Measurements from ENCODE around the gene TNS2. TPM values are rescaled to one million over a fixed set of nuclear protein-coding genes. Genes with fewer than 3 reads are reported as not detected.
A peak's percentile ranks its signal among the peaks of the same experiment; 100 is the strongest.
"Not testable (repeated sequence)": the region's sequence is repeated elsewhere in the genome, so short reads cannot be mapped to it uniquely, and the experiment has no call there.

TNS2 gene
- total RNA-seq, 1 donor from 2014 or later = 21.8 TPM

DNA sequence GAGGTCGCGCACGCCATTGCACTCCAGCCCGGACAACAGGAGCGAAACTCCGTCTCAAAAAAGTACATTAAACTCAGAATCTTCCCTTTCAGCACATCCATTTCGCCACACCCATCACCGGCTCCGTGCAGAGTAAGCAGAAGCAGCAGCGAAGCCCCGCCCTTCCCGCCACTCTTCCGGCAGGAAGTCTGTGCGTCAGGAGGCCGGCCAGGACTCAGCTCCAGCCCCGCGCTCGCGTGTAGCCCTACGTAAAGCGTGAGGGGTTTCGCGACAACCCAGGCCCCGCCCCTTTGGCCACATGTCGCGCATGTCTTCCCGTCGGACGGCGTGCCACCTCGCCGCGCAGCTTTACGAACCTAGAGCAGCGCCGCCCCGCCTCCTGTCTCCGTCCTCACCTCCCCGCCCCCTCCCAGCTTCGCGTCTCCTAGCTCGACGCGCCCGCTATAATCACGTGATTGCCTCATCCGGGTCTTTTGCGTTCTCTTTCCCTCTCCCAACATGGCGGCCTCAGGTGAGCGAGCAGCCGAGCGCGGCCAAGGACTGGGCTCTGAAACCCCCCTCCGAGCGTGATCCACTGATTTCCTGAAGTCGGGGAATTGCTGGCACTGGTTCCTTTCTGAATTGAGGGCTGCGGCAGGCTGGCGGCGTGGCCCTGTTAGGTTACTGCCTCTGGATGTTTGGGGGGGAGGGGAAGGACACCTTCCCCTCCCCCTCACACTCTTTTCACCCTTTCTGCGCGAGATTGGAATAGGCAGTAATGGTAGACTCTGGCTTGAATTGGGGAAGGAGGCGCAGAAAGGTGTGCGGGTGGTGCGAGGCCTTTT, 43.7 kb upstream of the TNS2 start, which contains the start of gene EIF4B:
EIF4B (plus strand) TSS at position 471 of the 824 bp plus-strand sequence; CDS start at position 499, 28 bp downstream.
- TF ChIP-seq, protein P1, sequence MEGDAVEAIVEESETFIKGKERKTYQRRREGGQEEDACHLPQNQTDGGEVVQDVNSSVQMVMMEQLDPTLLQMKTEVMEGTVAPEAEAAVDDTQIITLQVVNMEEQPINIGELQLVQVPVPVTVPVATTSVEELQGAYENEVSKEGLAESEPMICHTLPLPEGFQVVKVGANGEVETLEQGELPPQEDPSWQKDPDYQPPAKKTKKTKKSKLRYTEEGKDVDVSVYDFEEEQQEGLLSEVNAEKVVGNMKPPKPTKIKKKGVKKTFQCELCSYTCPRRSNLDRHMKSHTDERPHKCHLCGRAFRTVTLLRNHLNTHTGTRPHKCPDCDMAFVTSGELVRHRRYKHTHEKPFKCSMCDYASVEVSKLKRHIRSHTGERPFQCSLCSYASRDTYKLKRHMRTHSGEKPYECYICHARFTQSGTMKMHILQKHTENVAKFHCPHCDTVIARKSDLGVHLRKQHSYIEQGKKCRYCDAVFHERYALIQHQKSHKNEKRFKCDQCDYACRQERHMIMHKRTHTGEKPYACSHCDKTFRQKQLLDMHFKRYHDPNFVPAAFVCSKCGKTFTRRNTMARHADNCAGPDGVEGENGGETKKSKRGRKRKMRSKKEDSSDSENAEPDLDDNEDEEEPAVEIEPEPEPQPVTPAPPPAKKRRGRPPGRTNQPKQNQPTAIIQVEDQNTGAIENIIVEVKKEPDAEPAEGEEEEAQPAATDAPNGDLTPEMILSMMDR (conservative IDR thresholded peaks at IDR 0.05) = no peak
- Mint-ChIP-seq H3K27ac (peak within 1 kb of the TSS; percentile 99), H3K27me3 (no peaks in the 10 kb centered on the region), H3K36me3 (peaks cover 19% of the 10 kb centered on the region), H3K4me3 (peak within 1 kb of the TSS; percentile 94), H3K4me1 (ENCODE audit: unreplicated experiment) (peaks cover 35% of the 10 kb centered on the region), H3K9me3 (no peaks in the 10 kb centered on the region)
- DNase-seq (ENCODE audit: extremely low spot score, unreplicated experiment) = peak; percentile 99

DNA sequence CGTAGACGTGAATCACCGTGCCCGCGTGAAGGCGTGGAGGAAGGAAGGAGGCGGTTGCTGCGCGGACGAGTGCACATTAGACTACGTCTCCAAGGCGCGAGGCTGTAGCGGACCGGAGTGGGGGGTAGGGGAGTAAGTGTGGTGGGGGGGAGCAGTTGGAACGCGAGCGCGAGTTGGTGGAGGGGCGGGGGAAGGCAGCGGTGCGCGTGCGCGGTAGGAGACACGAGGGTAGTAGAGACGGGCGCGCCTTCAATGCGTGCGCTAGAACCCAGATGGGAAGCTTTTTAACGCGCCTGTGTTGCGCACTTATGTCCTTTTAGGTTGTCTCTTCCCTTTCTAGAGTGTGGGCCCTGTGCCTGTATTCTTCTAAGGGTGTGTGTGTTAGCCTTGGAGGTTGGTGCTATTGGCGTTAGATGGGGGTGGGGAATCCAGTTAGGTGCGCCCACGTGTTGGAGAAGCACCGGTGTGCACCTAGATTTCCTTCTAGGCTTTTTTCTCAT, 43.0 kb upstream of the TNS2 start:
- peak; percentile 80 for DNase-seq (ENCODE audit: extremely low spot score, unreplicated experiment)
- Mint-ChIP-seq H3K36me3 (peaks cover 25% of the 10 kb centered on the region), H3K9me3 (no peaks in the 10 kb centered on the region), H3K27me3 (no peaks in the 10 kb centered on the region), H3K4me3 (peak overlapping the region; percentile 94), H3K27ac (peak overlapping the region; percentile 99), H3K4me1 (ENCODE audit: unreplicated experiment) (peaks cover 41% of the 10 kb centered on the region)
- TF ChIP-seq, protein P1 (conservative IDR thresholded peaks at IDR 0.05) = no peak

DNA sequence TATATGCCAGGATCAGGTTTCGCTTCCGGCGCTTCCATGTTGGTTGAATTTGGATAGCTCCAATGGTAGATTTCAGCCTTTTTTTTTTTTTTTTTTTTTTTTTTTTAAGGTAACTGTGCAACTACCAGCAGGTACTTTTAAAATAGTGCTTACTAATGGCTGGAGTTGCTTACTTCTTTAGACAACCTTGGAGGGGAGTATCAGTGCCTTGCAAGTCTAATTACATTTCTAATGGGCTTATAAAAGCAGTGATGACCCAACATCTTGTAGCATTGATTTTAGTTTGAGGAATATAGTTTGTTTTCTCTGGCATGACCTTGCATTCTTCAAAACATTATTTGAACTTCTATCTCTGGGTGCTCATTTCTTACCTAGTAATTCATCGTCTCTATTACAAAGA, 42.5 kb upstream of the TNS2 start:
- TF ChIP-seq, protein P1 (conservative IDR thresholded peaks at IDR 0.05) = no peak
- Mint-ChIP-seq H3K27me3 (no peaks in the 10 kb centered on the region), H3K36me3 (peaks cover 27% of the 10 kb centered on the region), H3K27ac (peak overlapping the region; percentile 99), H3K4me3 (peak overlapping the region; percentile 94), H3K4me1 (ENCODE audit: unreplicated experiment) (peaks cover 44% of the 10 kb centered on the region), H3K9me3 (no peaks in the 10 kb centered on the region)
- DNase-seq (ENCODE audit: extremely low spot score, unreplicated experiment) = no peak

DNA sequence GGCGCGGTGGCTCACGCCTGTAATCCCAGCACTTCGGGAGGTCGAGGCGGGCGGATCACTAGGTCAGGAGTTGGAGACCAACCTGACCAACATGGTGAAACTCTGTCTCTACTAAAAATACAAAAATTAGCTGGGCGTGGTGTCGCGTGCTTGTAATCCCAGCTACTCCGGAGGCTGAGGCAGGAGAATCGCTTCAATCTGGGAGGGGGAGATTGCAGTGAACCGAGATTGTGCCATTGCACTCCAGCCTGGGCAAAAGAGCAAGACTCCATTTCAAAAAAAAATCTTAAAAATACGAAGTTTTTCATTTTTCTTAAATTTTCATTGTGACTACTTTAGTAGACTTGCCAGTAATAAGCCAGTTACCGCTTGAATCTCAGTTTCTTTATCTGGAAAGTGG, 41.1 kb upstream of the TNS2 start:
- H3K4me1 Mint-ChIP-seq (ENCODE audit: unreplicated experiment) = peaks cover 44% of the 10 kb centered on the region
- H3K9me3 Mint-ChIP-seq; DNase-seq (ENCODE audit: extremely low spot score, unreplicated experiment); H3K27me3 Mint-ChIP-seq: not testable (repeated sequence)
- peak overlapping the region; percentile 94 for H3K4me3 Mint-ChIP-seq
- peak overlapping the region; percentile 87 for H3K27ac Mint-ChIP-seq
- H3K36me3 Mint-ChIP-seq = peaks cover 27% of the 10 kb centered on the region

DNA sequence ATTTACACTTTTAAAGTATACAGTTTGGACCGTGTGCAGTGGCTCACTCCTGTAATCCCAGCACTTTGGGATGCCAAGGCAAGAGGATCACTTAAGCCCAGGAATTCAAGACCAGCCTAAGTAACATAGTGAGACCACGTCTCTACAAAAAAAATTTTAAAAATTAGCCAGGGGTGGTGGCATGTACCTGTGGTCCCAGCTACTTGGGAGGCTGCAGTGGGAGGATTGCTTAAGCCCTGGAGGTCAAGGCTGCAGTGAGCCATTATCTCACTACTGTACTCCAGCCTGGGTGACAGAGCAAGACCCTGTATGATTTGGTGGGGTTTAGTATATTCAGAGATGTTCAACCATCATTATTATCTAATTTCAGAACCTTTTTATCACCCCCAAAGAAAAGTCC, 38.9 kb upstream of the TNS2 start:
- Mint-ChIP-seq H3K27me3 (no peaks in the 10 kb centered on the region), H3K9me3 (no peaks in the 10 kb centered on the region), H3K27ac (no peak overlapping the region), H3K36me3 (peaks cover 32% of the 10 kb centered on the region), H3K4me1 (ENCODE audit: unreplicated experiment) (peaks cover 31% of the 10 kb centered on the region), H3K4me3 (no peak overlapping the region)
- no peak for DNase-seq (ENCODE audit: extremely low spot score, unreplicated experiment)
- TF ChIP-seq, protein P1 (conservative IDR thresholded peaks at IDR 0.05) = no peak

DNA sequence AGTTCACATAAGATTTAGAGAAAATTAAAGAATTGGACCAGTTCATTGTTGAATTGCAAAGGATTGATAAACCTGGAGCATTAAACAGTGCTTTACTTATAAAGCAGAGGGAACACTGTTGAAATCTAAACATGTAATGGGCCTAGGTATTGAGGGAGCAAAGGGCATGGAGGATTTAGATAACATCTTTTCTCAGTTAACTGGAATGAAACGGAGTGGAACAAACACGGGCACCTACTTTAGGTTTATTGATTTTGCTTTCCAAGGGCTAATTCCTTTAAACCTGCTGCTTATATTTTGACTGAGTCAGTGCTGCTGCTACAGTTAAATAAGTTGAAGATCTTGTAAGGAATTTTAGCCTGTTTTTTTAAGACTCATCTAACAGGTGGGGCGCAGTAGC, 38.0 kb upstream of the TNS2 start:
- TF ChIP-seq, protein P1 (conservative IDR thresholded peaks at IDR 0.05) = no peak
- no peak for DNase-seq (ENCODE audit: extremely low spot score, unreplicated experiment)
- no peaks in the 10 kb centered on the region for H3K9me3 Mint-ChIP-seq
- H3K4me3 Mint-ChIP-seq = no peak overlapping the region
- peaks cover 28% of the 10 kb centered on the region for H3K4me1 Mint-ChIP-seq (ENCODE audit: unreplicated experiment)
- peaks cover 28% of the 10 kb centered on the region for H3K36me3 Mint-ChIP-seq
- no peaks in the 10 kb centered on the region for H3K27me3 Mint-ChIP-seq
- peak overlapping the region; percentile 61 for H3K27ac Mint-ChIP-seq
